ENCODE measurements around the gene PPFIA3.
"Not testable (repeated sequence)": the region's sequence is repeated elsewhere in the genome, so short reads cannot be mapped to it uniquely, and the experiment has no call there.

PPFIA3 gene

DNA sequence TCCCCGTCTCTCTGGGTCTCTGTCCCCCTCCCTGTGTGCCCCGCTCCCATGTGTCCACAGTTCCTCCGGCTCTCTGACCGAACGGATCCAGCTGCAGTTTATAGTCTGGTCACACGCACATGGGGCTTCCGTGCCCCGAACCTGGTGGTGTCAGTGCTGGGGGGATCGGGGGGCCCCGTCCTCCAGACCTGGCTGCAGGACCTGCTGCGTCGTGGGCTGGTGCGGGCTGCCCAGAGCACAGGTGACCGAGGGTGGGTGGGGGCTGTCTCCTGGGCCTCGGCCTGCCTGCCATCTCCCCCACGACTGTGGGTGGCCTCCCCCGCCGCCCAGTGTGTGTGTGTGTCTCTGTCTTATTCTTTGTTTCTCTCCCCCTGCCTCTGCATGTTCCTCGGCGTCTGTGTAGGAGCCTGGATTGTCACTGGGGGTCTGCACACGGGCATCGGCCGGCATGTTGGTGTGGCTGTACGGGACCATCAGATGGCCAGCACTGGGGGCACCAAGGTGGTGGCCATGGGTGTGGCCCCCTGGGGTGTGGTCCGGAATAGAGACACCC lies 48.6 kb downstream of the PPFIA3 start:
- TF ChIP-seq, protein P1, sequence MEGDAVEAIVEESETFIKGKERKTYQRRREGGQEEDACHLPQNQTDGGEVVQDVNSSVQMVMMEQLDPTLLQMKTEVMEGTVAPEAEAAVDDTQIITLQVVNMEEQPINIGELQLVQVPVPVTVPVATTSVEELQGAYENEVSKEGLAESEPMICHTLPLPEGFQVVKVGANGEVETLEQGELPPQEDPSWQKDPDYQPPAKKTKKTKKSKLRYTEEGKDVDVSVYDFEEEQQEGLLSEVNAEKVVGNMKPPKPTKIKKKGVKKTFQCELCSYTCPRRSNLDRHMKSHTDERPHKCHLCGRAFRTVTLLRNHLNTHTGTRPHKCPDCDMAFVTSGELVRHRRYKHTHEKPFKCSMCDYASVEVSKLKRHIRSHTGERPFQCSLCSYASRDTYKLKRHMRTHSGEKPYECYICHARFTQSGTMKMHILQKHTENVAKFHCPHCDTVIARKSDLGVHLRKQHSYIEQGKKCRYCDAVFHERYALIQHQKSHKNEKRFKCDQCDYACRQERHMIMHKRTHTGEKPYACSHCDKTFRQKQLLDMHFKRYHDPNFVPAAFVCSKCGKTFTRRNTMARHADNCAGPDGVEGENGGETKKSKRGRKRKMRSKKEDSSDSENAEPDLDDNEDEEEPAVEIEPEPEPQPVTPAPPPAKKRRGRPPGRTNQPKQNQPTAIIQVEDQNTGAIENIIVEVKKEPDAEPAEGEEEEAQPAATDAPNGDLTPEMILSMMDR (IDR thresholded peaks at IDR 0.05; ENCODE audit: insufficient read depth, low read depth, low read length, missing control alignments) = no peak
- no peak for DNase-seq (ENCODE audit: low read depth)
- no peak overlapping the region for H3K4me3 ChIP-seq (ENCODE audit: low read depth, low read length)

DNA sequence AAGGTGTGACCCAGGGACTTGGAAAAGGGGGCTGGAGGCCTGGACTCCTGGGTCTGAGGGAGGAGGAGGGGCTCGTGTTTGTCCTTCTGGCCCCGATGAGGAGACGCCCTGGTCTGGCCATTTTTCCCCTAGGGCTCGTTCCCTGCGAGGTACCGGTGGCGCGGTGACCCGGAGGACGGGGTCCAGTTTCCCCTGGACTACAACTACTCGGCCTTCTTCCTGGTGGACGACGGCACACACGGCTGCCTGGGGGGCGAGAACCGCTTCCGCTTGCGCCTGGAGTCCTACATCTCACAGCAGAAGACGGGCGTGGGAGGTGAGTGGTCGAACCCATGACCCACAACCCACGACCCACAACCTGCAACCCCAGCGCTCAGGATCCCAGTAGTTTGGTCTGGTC lies 49.1 kb downstream of the PPFIA3 start:
- no peak overlapping the region for H3K4me3 ChIP-seq (ENCODE audit: low read depth, low read length)
- no peak for DNase-seq (ENCODE audit: low read depth)
- TF ChIP-seq, protein P1 (IDR thresholded peaks at IDR 0.05; ENCODE audit: insufficient read depth, low read depth, low read length, missing control alignments) = no peak

DNA sequence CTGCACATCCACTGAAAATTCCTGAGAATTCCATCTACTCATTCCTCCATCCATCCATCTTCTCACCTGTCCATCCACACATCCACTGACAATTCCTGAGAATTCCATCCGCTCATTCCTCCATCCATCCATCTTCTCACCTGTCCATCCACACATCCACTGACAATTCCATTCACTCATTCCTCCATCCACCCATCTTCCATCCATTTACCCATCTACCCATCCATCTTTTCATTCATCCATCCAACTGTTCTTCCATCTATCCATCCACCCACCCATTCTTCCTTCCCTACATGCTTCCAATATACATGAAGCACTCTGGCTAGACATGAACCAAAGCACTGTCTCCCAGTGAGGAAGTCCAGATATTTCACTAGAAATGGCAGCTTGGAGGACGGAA lies 53.9 kb downstream of the PPFIA3 start:
- TF ChIP-seq, protein P1 (IDR thresholded peaks at IDR 0.05; ENCODE audit: insufficient read depth, low read depth, low read length, missing control alignments) = no peak
- H3K4me3 ChIP-seq (ENCODE audit: low read depth, low read length) = no peak overlapping the region
- DNase-seq (ENCODE audit: low read depth) = no peak

DNA sequence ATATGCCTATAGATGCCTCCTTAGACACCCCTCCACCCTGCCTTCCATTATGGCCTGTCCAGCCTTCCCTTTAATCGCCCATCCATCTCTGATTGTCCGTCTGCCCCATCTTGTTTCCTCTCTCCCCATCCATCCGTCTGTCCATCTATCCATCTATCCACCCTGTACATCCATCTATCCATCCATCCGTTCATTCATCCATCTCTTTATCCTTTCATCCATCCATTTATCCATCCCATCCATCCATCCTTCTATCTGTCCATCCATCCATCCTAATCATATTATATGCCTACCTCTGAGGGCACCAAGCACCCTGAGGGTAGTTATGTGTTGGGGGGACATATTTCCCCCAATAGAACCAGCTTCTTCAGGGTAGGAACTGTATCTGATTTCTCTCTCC lies 61.3 kb downstream of the PPFIA3 start:
- H3K4me3 ChIP-seq (ENCODE audit: low read depth, low read length) = no peak overlapping the region
- no peak for DNase-seq (ENCODE audit: low read depth)
- TF ChIP-seq, protein P1 (IDR thresholded peaks at IDR 0.05; ENCODE audit: insufficient read depth, low read depth, low read length, missing control alignments) = no peak

DNA sequence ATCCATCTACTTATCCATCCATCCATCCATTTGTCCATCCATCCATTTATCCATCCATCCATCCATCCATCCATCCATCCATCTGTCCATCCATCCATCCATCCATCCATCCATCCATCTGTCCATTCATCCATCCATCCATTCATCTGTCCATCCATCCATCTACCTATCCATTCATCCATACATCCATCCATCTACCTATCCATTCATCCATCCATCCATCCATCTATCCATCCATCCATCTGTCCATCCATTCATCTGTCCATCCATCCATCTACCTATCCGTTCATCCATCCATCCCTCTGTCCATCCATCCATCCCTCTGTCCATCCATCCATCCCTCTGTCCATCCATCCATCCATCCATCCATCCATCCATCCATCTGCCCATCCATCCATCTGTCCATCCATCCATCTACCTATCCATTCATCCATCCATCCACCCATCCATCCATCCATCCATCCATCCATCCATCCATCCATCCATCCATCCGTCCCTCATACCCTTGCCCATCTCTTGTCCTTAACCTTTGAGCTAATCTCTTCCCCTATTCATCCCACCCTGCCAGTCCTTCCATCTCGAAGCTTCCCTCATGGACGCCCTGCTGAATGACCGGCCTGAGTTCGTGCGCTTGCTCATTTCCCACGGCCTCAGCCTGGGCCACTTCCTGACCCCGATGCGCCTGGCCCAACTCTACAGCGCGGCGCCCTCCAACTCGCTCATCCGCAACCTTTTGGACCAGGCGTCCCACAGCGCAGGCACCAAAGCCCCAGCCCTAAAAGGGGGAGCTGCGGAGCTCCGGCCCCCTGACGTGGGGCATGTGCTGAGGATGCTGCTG lies 62.9 kb downstream of the PPFIA3 start:
- not testable (repeated sequence) for H3K4me3 ChIP-seq (ENCODE audit: low read depth, low read length)

DNA sequence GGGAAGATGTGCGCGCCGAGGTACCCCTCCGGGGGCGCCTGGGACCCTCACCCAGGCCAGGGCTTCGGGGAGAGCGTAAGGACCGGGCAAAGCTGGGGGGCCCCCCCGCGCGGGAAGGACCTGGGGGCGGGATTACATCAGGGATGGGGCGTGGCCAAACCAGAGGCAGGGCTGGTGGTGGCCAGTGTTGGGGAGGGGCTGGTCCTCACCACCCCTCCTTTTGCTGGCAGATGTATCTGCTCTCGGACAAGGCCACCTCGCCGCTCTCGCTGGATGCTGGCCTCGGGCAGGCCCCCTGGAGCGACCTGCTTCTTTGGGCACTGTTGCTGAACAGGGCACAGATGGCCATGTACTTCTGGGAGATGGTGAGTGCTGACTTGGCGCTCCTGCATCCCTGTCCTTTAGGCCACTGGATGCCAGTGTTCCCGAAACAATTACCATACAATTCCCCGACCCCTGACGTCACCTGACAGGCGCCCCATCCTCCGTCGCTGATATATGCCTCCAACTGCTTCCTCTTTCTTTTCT lies 63.6 kb downstream of the PPFIA3 start:
- DNase-seq (ENCODE audit: low read depth) = no peak
- no peak overlapping the region for H3K4me3 ChIP-seq (ENCODE audit: low read depth, low read length)
- TF ChIP-seq, protein P1 (IDR thresholded peaks at IDR 0.05; ENCODE audit: insufficient read depth, low read depth, low read length, missing control alignments) = no peak

More for the DNA sequence above, 62.9 kb downstream of the PPFIA3 start:
- DNase-seq (ENCODE audit: low read depth) = not testable (repeated sequence)

DNA sequence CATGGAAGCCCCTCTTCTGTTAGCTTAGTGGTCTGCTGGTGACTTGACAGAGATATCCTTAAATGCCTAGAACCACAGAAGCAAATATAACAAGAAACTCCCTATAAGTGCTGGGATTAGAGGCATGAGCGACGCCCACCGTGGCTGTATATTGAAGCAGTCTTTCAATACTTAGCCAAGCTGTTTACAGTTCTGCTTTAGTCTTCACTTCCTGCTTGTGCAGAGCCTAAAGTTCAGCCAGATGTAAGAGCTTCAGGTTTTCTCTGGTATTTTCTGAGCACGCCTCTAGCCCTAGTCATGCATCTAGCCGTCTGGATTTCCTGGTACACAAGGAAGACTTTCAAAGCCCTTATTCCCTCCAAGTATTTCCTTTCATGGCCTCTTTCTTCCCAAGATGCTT lies 66.8 kb downstream of the PPFIA3 start:
- TF ChIP-seq, protein P1 (IDR thresholded peaks at IDR 0.05; ENCODE audit: insufficient read depth, low read depth, low read length, missing control alignments) = no peak
- H3K4me3 ChIP-seq (ENCODE audit: low read depth, low read length) = no peak overlapping the region
- no peak for DNase-seq (ENCODE audit: low read depth)

Data from GM12865 (cell line).